GM18951 (cell line): ENCODE results near the gene DMD.

Experiments used
- POLR2A ChIP-seq: IDR thresholded peaks from 4 replicates; pipeline ENCODE4 v1.6.1; 2011; ENCODE audit warnings: mild to moderate bottlenecking; ENCODE audit not compliant: insufficient read length, insufficient read depth; ENCODE audit errors: extremely low read depth
- in situ Hi-C: fragments of 300-500 bp; cut with MboI; formaldehyde crosslinking; loops from one replicate; pipeline ENCODE4 v1.12.0; 2022; ENCODE audit warnings: low sequenced_read_pairs, mixed read lengths, inconsistent platforms; ENCODE audit not compliant: unreplicated experiment

Gene DMD

DNA sequence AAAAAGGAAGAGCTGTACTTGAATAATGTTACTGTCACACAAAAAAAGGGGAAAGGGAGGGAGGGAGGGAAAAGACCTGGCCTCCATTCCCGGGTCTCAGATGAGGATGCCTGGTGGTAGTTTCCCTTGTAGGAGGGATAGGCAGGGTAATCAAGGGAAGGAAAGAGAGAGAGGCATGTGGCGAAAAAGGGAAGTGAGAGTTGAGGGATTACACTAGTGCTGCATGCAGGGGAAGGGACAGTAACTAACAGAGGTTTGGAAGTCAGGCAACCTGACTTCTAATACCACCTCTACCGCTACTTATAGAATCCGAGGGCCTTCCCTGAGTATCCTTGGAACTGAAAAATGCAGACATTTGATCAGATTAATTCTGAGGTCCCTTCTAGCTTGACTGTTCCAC lies 1317.8 kb downstream of the DMD start:
- in situ Hi-C loops: no loop called here
- no peak for TF ChIP-seq POLR2A

GRCh38 chrX:31889088-31889487 lies 1322.3 kb downstream of the DMD start:
- in situ Hi-C loops: no loop called here
- no peak for TF ChIP-seq POLR2A

DNA sequence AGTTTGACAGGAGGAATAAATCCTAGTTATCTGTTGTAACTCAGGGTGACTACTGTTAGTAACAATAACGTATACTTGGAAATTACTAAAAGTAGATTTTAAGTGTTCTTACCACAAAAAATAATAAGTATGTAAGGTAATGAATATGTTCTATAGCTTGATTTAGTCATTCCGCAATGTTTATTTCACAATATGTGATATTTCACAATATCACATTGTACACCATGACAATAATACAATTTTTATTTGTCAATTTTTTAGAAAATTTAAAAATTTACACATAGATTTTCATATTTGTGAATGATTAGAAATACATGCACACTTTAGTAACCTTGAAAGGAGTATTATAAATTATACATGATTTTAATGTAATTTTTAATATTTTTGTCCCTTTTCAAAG lies 1326.8 kb downstream of the DMD start:
- in situ Hi-C loops: no loop called here
- no peak for TF ChIP-seq POLR2A

DNA sequence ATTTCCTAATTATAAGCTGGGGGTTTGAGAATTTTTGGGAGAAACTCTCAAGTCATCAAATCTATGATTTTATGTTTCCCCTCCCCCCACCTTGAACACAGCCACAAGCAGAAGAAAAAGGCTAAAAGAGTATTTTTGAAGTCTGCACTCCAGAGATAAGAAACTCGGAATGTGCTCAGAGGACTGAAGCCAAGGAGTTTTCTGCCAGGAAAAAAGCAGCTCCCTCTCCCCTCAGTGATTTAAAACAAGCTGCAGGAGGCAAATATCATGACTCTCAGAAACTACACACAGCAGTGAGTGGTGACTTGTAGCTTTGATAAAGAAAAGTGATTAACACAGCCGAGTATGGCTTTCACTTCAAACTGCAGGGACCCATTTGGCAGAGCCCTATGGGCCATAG lies 1339.3 kb downstream of the DMD start:
- TF ChIP-seq POLR2A: no peak
- in situ Hi-C loops: no loop called here

DNA sequence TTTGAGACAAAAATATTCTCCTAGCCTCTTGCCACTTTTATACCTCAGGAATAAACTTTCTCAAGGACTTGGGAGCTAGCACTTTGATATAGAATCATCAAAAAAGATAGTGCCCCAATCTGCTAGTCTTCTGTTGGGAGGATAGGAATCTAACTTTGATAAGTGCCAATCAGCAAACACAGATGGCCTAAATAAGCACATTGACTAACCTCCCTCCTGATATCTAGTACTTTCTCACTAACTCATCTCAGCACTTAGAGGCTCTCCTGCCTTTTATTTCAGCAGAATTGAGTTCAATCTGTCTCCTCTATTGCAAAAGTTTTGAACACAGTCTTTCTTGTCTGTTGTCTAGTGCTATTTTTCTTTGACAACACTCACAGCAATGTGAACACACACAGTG lies 1341.1 kb downstream of the DMD start:
- no peak for TF ChIP-seq POLR2A
- in situ Hi-C loops: no loop called here

DNA sequence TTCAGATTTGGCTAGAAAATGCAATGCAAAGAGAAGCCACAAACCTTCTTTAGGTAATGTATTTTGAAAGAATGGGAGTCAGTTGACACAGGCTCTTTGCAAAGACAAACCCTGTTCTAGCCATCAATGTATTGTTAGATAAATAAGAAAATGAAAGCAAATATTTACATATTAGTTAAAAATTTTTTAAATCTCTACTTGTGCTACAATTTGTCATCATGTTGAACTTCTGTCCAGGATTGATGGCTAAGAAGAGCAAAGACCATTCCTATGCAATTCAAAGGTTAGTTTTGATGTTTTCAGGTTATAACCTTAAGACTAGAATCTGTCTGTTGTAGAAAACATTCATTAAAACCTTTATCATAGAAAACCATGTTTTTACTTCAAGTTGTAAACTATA lies 1350.7 kb downstream of the DMD start:
- in situ Hi-C loops: no loop called here
- TF ChIP-seq POLR2A: no peak

DNA sequence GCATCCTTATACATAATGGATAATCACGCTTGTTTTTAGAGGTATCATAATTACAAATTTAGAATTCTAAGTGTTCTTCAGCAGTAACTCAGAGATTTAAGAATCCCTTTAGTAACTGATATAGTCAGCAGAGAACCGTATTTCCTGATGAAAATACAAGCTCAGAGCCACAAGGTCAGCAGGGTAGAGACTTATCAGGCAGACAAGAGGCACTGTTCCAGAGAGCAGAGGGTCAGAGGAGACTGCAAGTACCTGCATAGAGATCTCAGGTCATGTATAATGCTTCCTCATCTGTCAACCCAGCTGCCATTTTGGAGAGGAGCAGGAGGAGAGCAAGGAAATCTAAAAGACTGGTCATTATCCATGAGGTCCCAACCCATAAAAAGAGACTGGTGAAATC lies 1352.4 kb downstream of the DMD start:
- no peak for TF ChIP-seq POLR2A
- in situ Hi-C loops: no loop called here

GRCh38 chrX:31854716-31855115 lies 1356.6 kb downstream of the DMD start:
- no peak for TF ChIP-seq POLR2A
- in situ Hi-C loops: no loop called here

- in situ Hi-C loops: no loop called here
- TF ChIP-seq POLR2A: no peak
Measured at GRCh38 chrX:31851761-31852160, 1359.6 kb downstream of the DMD start.

DNA sequence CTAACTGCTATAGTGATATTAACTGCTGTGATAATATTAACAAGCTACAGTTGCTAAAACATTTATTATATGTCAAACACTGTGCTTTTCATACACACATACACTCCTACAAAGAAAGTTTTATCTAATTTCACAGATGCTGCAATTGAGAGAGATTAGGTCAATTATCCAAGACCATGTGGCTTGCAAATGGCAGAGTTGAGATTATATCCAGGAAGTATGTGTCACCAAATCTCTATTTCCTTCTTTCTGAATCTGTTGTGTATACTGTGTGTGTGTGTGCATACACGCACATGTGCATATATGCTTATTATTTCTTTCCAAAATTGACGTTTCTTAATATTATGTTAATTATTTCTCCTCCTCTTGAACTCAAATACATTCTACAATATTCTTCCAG lies 1363.6 kb downstream of the DMD start:
- no peak for TF ChIP-seq POLR2A
- in situ Hi-C loops: no loop called here

DNA sequence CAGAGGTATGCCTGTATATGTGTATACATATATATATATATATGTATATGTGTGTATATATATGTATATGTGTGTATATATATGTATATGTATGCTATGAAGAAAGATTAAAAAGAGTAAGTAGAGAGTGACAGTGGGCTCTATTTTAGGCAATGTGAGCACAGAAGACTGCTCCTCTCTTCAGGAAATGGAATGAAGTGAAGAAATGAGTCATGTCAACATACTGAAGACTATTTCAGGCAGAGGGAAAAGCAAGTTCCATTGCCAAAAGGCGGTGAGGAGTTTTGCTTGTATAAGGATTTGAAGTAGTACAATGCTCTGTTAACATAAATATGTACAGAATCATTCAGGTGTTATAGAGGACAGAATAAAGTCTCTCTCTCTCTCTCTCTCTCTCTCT lies 1366.3 kb downstream of the DMD start:
- in situ Hi-C loops: no loop called here
- TF ChIP-seq POLR2A: no peak

DNA sequence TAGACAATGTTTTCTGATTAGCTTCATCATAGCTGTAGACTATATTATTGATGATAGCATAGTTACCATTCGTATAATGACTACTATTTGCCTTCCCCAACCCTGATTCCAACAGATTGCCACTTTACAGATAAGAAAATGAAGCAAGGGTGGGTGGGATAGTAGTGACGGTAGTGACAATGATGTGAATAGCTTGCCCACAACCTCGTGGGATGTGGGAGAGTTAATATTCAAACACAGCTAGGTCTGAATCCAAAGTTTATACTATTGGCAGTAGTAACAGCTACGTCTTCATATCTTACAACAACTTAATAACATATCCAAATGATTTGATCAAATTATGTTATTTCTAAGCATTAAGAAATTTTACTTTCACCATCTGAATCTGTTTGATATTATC lies 1372.7 kb downstream of the DMD start:
- TF ChIP-seq POLR2A: no peak
- in situ Hi-C loops: no loop called here

- in situ Hi-C loops: no loop called here
- TF ChIP-seq POLR2A: no peak
Measured at GRCh38 chrX:31837445-31838049, 1373.8 kb downstream of the DMD start.

DNA sequence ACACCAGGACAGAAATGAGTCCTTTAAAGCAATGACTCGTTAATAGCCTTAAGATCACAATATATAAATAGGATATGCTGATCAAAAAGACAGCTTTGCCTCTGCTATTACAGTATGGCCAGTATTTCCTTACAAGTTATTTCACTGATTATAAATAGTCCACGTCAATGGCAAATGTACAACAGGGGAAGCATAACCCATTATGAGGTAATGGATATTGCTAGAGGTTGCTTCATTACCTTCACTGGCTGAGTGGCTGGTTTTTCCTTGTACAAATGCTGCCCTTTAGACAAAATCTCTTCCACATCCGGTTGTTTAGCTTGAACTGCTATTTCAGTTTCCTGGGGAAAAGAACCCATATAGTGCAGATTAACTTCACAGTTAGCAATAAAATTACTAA lies 1374.9 kb downstream of the DMD start:
- in situ Hi-C loops: no loop called here
- TF ChIP-seq POLR2A: no peak

DNA sequence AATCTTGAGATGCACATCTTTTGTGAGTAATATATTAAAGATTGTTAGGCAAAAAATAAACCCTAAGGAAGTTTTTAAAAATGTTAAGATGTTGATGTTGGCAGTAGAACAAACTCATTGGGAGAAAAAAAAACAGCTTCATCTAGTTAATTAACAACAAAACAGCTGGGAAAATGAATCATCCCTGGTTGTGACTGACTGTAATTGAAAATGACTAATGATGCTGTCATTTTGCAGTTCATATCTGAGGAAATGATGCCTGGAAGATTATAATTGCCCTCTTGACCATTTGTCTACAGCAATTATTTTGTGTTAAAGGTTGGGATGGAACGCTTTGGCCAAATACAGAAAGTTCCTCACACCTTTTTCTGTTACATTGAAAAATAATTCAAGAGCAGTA lies 1379.1 kb downstream of the DMD start:
- in situ Hi-C loops: no loop called here
- TF ChIP-seq POLR2A: no peak
